GM12874 (cell line): ENCODE data around the gene HIF1AN.

Experiments used
- CTCF ChIP-seq: IDR thresholded peaks from 2 replicates; pipeline ENCODE4 v1.5.1; 2011; ENCODE audit warnings: low read depth, mild to moderate bottlenecking, control low read depth, low read length, moderate library complexity; ENCODE audit not compliant: insufficient read depth

Gene HIF1AN

GRCh38 chr10:100531761-100532160 lies 4.0 kb upstream of the HIF1AN start:
- no peak for TF ChIP-seq CTCF

- no peak for TF ChIP-seq CTCF
These were observed 1.0 kb upstream of the HIF1AN start for GRCh38 chr10:100534726-100535125.

GRCh38 chr10:100535338-100535714 lies 417 bp upstream of the HIF1AN start:
- no peak for TF ChIP-seq CTCF

- no peak for TF ChIP-seq CTCF
These were observed 1.7 kb downstream of the HIF1AN start for GRCh38 chr10:100537475-100537874.

- TF ChIP-seq CTCF = no peak
These were observed 9.2 kb downstream of the HIF1AN start for GRCh38 chr10:100544950-100545349.

GRCh38 chr10:100551196-100551595 lies 15.5 kb downstream of the HIF1AN start:
- TF ChIP-seq CTCF = no peak

- no peak for TF ChIP-seq CTCF
These were observed 16.0 kb downstream of the HIF1AN start for GRCh38 chr10:100551738-100552137.

GRCh38 chr10:100553929-100554328 lies 18.2 kb downstream of the HIF1AN start:
- no peak for TF ChIP-seq CTCF
